IMR-90 (cell line): Measurements from ENCODE around the gene ETFA.

Experiments used
- BHLHE40 ChIP-seq: fragments of 150-350 bp; IDR thresholded peaks from 2 replicates; pipeline ENCODE4 v1.6.1; 2016; ENCODE audit warnings: mild to moderate bottlenecking, low read depth, low read length
- MAFK ChIP-seq: IDR thresholded peaks from 2 replicates; pipeline ENCODE4 v1.6.1; 2012; ENCODE audit warnings: low read depth, low read length, improper control_type of control experiment
- MXI1 ChIP-seq: IDR thresholded peaks from 2 replicates; pipeline ENCODE4 v1.6.1; 2012; ENCODE audit warnings: low read depth, mild to moderate bottlenecking, low read length, moderate library complexity, borderline replicate concordance
- POLR2A ChIP-seq: IDR thresholded peaks from 2 replicates; pipeline ENCODE4 v1.6.1; 2012; ENCODE audit warnings: mild to moderate bottlenecking, low read depth, low read length
- RAD21 ChIP-seq: IDR thresholded peaks from 2 replicates; pipeline ENCODE4 v1.6.1; 2012; ENCODE audit warnings: low read length, improper control_type of control experiment
- RCOR1 ChIP-seq: IDR thresholded peaks from 2 replicates; pipeline ENCODE4 v1.6.1; 2012; ENCODE audit warnings: mild to moderate bottlenecking, low read length, improper control_type of control experiment; ENCODE audit not compliant: insufficient replicate concordance
- SMC3 ChIP-seq: fragments of 150-350 bp; IDR thresholded peaks from 2 replicates; pipeline ENCODE4 v1.6.1; 2016; ENCODE audit warnings: low read depth, mild to moderate bottlenecking, antibody characterized with exemption, low read length, moderate library complexity
- TF ChIP-seq, protein P1 (sequence below): conservative IDR thresholded peaks from 2 replicates; pipeline ENCODE4 v1.5.1; 2012; ENCODE audit warnings: mild to moderate bottlenecking, low read depth, low read length, improper control_type of control experiment
- TF ChIP-seq, protein P2 (sequence below): fragments of 150-350 bp; IDR thresholded peaks from 2 replicates; pipeline ENCODE4 v1.6.1; 2016; ENCODE audit warnings: low read depth, mild to moderate bottlenecking, low read length, moderate library complexity, borderline replicate concordance
- TF ChIP-seq, protein P3 (sequence below): fragments of 150-350 bp; IDR thresholded peaks from 2 replicates; pipeline ENCODE4 v1.6.1; 2017; ENCODE audit warnings: mild to moderate bottlenecking, antibody characterized with exemption, low read length, low read depth

DNA sequence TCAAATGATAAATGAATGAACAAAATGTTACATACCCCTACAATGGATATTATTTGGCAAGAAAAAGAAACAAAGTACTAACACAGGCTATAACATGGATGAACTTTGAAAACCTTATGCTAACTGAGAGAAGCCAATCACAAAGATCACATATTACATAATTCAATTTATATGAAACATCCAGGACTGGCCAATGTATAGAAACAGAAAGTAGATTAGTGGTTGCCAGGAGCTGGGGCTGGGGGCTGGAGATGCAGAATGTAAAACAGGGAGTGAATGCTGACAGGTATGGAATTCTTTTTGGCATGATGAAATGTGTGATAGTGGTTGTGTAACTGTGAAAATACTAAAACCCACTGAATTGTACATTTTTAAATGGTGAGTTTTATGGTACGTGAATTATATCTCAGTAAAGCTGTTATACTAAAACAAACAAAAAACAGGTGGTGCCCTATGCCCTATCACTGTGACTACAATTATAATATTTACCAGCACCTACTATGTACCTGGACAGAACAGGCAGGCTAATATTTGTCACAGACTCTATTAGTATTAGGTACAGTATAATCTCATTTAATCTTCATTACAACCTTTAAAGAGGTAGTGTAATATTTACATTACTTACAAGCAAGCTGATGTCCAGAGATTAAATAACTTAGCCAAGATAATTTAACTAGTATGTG lies 90.0 kb downstream of the ETFA start:
- TF ChIP-seq RAD21 (no peak), SMC3 (no peak), MAFK (no peak), POLR2A (no peak), MXI1 (no peak), BHLHE40 (no peak), RCOR1 (no peak)
- TF ChIP-seq, protein P1, sequence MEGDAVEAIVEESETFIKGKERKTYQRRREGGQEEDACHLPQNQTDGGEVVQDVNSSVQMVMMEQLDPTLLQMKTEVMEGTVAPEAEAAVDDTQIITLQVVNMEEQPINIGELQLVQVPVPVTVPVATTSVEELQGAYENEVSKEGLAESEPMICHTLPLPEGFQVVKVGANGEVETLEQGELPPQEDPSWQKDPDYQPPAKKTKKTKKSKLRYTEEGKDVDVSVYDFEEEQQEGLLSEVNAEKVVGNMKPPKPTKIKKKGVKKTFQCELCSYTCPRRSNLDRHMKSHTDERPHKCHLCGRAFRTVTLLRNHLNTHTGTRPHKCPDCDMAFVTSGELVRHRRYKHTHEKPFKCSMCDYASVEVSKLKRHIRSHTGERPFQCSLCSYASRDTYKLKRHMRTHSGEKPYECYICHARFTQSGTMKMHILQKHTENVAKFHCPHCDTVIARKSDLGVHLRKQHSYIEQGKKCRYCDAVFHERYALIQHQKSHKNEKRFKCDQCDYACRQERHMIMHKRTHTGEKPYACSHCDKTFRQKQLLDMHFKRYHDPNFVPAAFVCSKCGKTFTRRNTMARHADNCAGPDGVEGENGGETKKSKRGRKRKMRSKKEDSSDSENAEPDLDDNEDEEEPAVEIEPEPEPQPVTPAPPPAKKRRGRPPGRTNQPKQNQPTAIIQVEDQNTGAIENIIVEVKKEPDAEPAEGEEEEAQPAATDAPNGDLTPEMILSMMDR, result no peak
- TF ChIP-seq, protein P2, sequence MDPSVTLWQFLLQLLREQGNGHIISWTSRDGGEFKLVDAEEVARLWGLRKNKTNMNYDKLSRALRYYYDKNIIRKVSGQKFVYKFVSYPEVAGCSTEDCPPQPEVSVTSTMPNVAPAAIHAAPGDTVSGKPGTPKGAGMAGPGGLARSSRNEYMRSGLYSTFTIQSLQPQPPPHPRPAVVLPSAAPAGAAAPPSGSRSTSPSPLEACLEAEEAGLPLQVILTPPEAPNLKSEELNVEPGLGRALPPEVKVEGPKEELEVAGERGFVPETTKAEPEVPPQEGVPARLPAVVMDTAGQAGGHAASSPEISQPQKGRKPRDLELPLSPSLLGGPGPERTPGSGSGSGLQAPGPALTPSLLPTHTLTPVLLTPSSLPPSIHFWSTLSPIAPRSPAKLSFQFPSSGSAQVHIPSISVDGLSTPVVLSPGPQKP, result no peak
- TF ChIP-seq, protein P3, sequence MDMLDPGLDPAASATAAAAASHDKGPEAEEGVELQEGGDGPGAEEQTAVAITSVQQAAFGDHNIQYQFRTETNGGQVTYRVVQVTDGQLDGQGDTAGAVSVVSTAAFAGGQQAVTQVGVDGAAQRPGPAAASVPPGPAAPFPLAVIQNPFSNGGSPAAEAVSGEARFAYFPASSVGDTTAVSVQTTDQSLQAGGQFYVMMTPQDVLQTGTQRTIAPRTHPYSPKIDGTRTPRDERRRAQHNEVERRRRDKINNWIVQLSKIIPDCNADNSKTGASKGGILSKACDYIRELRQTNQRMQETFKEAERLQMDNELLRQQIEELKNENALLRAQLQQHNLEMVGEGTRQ, result no peak
